K562 (cell line): ENCODE measurements around the gene STS. TPM values are rescaled to one million over a fixed set of nuclear protein-coding genes. Genes with fewer than 3 reads are reported as not detected.

Experiments used
- C11orf30 ChIP-seq: fragments of 450-650 bp; IDR thresholded peaks from 2 replicates; pipeline ENCODE4 v1.6.1; 2016; ENCODE audit warnings: low read depth, mild to moderate bottlenecking
- CBX1 ChIP-seq: sonication (generic); IDR thresholded peaks from 2 replicates; pipeline ENCODE4 v1.6.1; 2016; ENCODE audit warnings: antibody characterized with exemption, low read depth, mild to moderate bottlenecking
- EHMT2 ChIP-seq: fragments of 450-650 bp; IDR thresholded peaks from 2 replicates; pipeline ENCODE4 v1.6.1; 2018; ENCODE audit warnings: antibody characterized with exemption
- ESRRB ChIP-seq: fragments of 250-450 bp; sonication (Bioruptor Pico); IDR thresholded peaks from 2 replicates; pipeline ENCODE4 v1.5.0; 2020; ENCODE audit warnings: mild to moderate bottlenecking, moderate library complexity, borderline replicate concordance
- FOXA3 ChIP-seq, 2 experiments: fragments of 450-650 bp in 1 of 2; sonication (generic) in 1 of 2; formaldehyde crosslinking; IDR thresholded peaks in 1 of 2; conservative IDR thresholded peaks in 1 of 2; 2 replicates each; pipeline versions ENCODE4 v1.4.0 to v1.8.0; 2020 to 2022; ENCODE audit warnings: mild to moderate bottlenecking in 2 of 2, missing genetic modification reagents in 1 of 2
- LARP7 ChIP-seq: fragments of 450-650 bp; IDR thresholded peaks from 2 replicates; pipeline ENCODE4 v1.6.1; 2016
- MAFG ChIP-seq: fragments of 450-650 bp; conservative IDR thresholded peaks from 2 replicates; pipeline ENCODE4 v1.6.1; 2016; ENCODE audit warnings: missing genetic modification characterization, missing compliant biosample characterization
- MAFK ChIP-seq: IDR thresholded peaks from 2 replicates; pipeline ENCODE4 v1.6.1; 2011; ENCODE audit warnings: low read length, improper control_type of control experiment
- MXD1 ChIP-seq: fragments of 250-450 bp; sonication (Bioruptor Pico); IDR thresholded peaks from 2 replicates; pipeline ENCODE4 v1.8.0; 2021; ENCODE audit warnings: borderline replicate concordance, mild to moderate bottlenecking, moderate library complexity; ENCODE audit not compliant: poor library complexity, severe bottlenecking
- NONO ChIP-seq, 2 experiments: fragments of 200-400 bp in 1 of 2; fragments of 450-650 bp in 1 of 2; formaldehyde crosslinking in 1 of 2; IDR thresholded peaks; 2 replicates each; pipeline ENCODE4 v1.6.1; 2017; ENCODE audit warnings: low read depth in 2 of 2, mild to moderate bottlenecking in 2 of 2, moderate library complexity in 2 of 2, low read length in 1 of 2
- TAF15 ChIP-seq: fragments of 200-400 bp; formaldehyde crosslinking; IDR thresholded peaks from 2 replicates; pipeline ENCODE4 v1.6.1; 2017; ENCODE audit warnings: mild to moderate bottlenecking, low read depth, low read length, moderate library complexity
- ZBTB34 ChIP-seq: fragments of 250-450 bp; sonication (Bioruptor Pico); IDR thresholded peaks from 2 replicates; pipeline ENCODE4 v1.8.0; 2021; ENCODE audit warnings: mild to moderate bottlenecking, moderate library complexity
- ZBTB49 ChIP-seq: sonication (generic); formaldehyde crosslinking; IDR thresholded peaks from 2 replicates; pipeline ENCODE4 v1.8.0; 2022; ENCODE audit warnings: missing genetic modification reagents, mild to moderate bottlenecking, borderline replicate concordance
- ZBTB8A ChIP-seq: fragments of 450-650 bp; IDR thresholded peaks from 2 replicates; pipeline ENCODE4 v1.6.1; 2018; ENCODE audit warnings: mild to moderate bottlenecking, moderate library complexity; ENCODE audit not compliant: partially characterized antibody
- ZNF274 ChIP-seq: IDR thresholded peaks from 2 replicates; pipeline ENCODE4 v1.6.1; 2011; ENCODE audit warnings: low read depth, mild to moderate bottlenecking, low read length, moderate library complexity, borderline replicate concordance
- polyA plus RNA-seq, 8 experiments: library from polyadenylated mRNA; depleted of rRNA in 4 of 8; stranded (reverse) in 5 of 8; unstranded in 3 of 8; fragments of >200 nt; fragmentation: Nextera tagmentation in 2 of 8; fragmentation: Illumina TruSeq in 1 of 8; extraction: Ambion mirVana in 2 of 8; extraction: Trizol in 1 of 8; gene quantifications; 2 replicates each; pipeline versions ENCODE4 v1.2.1 to v1.2.3, GENCODE V29; 2011 to 2014; ENCODE audit warnings: inconsistent platforms in 1 of 8, missing spikeins in 1 of 8
- total RNA-seq, 7 experiments: library from RNA; depleted of rRNA in 6 of 7; stranded (reverse); fragments of >200 nt in 6 of 7; fragmentation: Illumina TruSeq in 2 of 7; extraction: Trizol in 2 of 7; gene quantifications; 2 replicates each; pipeline versions ENCODE4 v1.2.1 to v1.2.3, GENCODE V29; 2011 to 2021; ENCODE audit warnings: low replicate concordance in 1 of 7

STS gene
- total and polyA plus RNA-seq, 9 of the 15 experiments (the other 6 are each of a cell fraction or from before 2014, with no cell fraction given), result 0.14 to 1.3 (median 0.63) TPM

GRCh38 chrX:7155163-7155562 is 7.7 kb downstream of the STS start (continued):
- TF ChIP-seq TAF15 (no peak), CBX1 (no peak), EHMT2 (no peak), ZNF274 (no peak), ESRRB (CRISPR knock-in tag) (no peak), NONO (IDR thresholded peaks at IDR 0.05; ENCODE audit: low read depth in 2 of 2, low read length in 1 of 2) (no peak), LARP7 (no peak), MAFK (peak; percentile 60), MXD1 (CRISPR knock-in tag) (no peak), FOXA3 (CRISPR knock-in tag; conservative IDR thresholded peaks at IDR 0.05 in 1 of 2, IDR thresholded peaks at IDR 0.05 in 1 of 2) (no peak), C11orf30 (peak; percentile 81), ZBTB8A (no peak), ZBTB49 (CRISPR knock-in tag) (no peak), MAFG (tag) (peak; percentile 69), ZBTB34 (no peak)
